ENCODE data around the gene GALNT13.

- TF ChIP-seq CTCF (IDR thresholded peaks at IDR 0.05) (no peak), POLR2A (IDR thresholded peaks at IDR 0.05) (no peak)
Measured at GRCh38 chr2:154143105-154143504, 271.4 kb downstream of the GALNT13 start.

All from testis (tissue), 2 donors.